Hepatocyte (in vitro differentiated cells): Measurements from ENCODE around the gene TRMT13.

Source experiments
- CTCF ChIP-seq: fragments of 200-600 bp; sonication (generic); IDR thresholded peaks from 2 replicates; pipeline ENCODE4 v1.5.1; 2016; ENCODE audit warnings: antibody characterized with exemption, mild to moderate bottlenecking; ENCODE audit not compliant: poor library complexity
- EZH2 ChIP-seq: fragments of 200-600 bp; sonication (generic); IDR thresholded peaks from 2 replicates; pipeline ENCODE4 v1.6.1; 2016; ENCODE audit warnings: antibody characterized with exemption, mild to moderate bottlenecking, borderline replicate concordance
- EZH2phosphoT487 ChIP-seq: fragments of 200-600 bp; sonication (generic); IDR thresholded peaks from one replicate; pipeline ENCODE4 v1.6.1; 2018; ENCODE audit warnings: antibody characterized with exemption, mild to moderate bottlenecking, low read depth, moderate library complexity; ENCODE audit not compliant: unreplicated experiment, severe bottlenecking

DNA sequence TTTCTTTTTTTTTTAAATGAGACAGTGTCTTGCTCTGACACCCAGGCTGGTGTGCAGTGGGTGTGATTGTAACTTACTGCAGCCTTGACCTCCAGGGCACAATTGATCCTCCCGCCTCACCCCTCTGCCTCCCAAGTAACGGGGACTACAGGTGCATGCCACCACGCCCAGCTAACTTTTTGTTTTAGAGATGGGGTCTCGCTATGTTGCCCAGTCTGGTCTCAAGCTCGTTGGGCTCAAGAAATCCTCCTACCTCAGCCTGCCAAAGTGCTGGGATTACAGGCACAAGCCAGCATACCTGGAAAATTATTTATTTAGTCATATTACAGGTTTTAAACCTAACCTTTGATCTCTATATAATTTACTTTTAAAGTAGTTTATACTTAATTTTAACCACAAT lies 31.7 kb downstream of the TRMT13 start:
- TF ChIP-seq CTCF: no peak
- TF ChIP-seq EZH2: no peak
- no peak for TF ChIP-seq EZH2phosphoT487
